ENCODE data around the gene NRXN3. TPM values are rescaled to one million over a fixed set of nuclear protein-coding genes. Genes with fewer than 3 reads are reported as not detected.

NRXN3 gene
- total RNA-seq, 1 donor from 2014 or later: 5.9 TPM

- TF ChIP-seq EZH2 (IDR thresholded peaks at IDR 0.05): no peak
- H3K4me3 ChIP-seq: no peak overlapping the region
- H3K4me1 Mint-ChIP-seq: peaks cover 9% of the 10 kb centered on the region
Observed at GRCh38 chr14:78840898-78841297, 670.7 kb downstream of the NRXN3 start.

GRCh38 chr14:78847801-78848200 lies 677.6 kb downstream of the NRXN3 start:
- no peak overlapping the region for H3K27ac Mint-ChIP-seq
- no peak for TF ChIP-seq EZH2phosphoT487 (IDR thresholded peaks at IDR 0.05)
- no peak for TF ChIP-seq EZH2 (IDR thresholded peaks at IDR 0.05)
- TF ChIP-seq CTCF (IDR thresholded peaks at IDR 0.05): no peak
- H3K4me2 ChIP-seq: no peak overlapping the region
- H3K27ac ChIP-seq: no peak overlapping the region
- H3K9me3 Mint-ChIP-seq: peaks cover 2% of the 10 kb centered on the region
- H3F3A ChIP-seq (ENCODE audit: low read depth): peaks cover 33% of the 10 kb centered on the region
- no peaks in the 10 kb centered on the region for H3K79me2 ChIP-seq (ENCODE audit: low read depth)
- H3K4me3 Mint-ChIP-seq: no peak overlapping the region
- H3K36me3 ChIP-seq: no peaks in the 10 kb centered on the region
- no peaks in the 10 kb centered on the region for H3K9me3 ChIP-seq (ENCODE audit: low read depth)
- no peak overlapping the region for H3K9ac ChIP-seq
- H3K27me3 ChIP-seq: no peaks in the 10 kb centered on the region
- H3K4me1 ChIP-seq: peaks cover 30% of the 10 kb centered on the region
- H3K27me3 Mint-ChIP-seq (ENCODE audit: insufficient read depth, low read depth): no peaks in the 10 kb centered on the region
- H2AFZ ChIP-seq (replicated peaks): no peak overlapping the region
- H3K4me3 ChIP-seq: no peak overlapping the region
- H4K20me1 ChIP-seq (ENCODE audit: low read depth): no peaks in the 10 kb centered on the region
- no peaks in the 10 kb centered on the region for H3K36me3 Mint-ChIP-seq
- no peak for DNase-seq (ENCODE audit: low spot score)
- H3K4me1 Mint-ChIP-seq: peaks cover 7% of the 10 kb centered on the region

More at GRCh38 chr14:78840898-78841297, 670.7 kb downstream of the NRXN3 start:
- Mint-ChIP-seq H3K27ac (no peak overlapping the region), H3K9me3 (peaks cover 5% of the 10 kb centered on the region), H3K36me3 (no peaks in the 10 kb centered on the region), H3K27me3 (ENCODE audit: insufficient read depth, low read depth) (peaks cover 2% of the 10 kb centered on the region), H3K4me3 (no peak overlapping the region)
- Histone ChIP-seq H3K27me3 (no peaks in the 10 kb centered on the region), H3F3A (ENCODE audit: low read depth) (no peaks in the 10 kb centered on the region), H3K4me2 (no peak overlapping the region), H3K4me1 (no peaks in the 10 kb centered on the region), H3K27ac (no peak overlapping the region), H3K79me2 (ENCODE audit: low read depth) (no peaks in the 10 kb centered on the region), H3K36me3 (no peaks in the 10 kb centered on the region), H3K9ac (no peak overlapping the region), H2AFZ (replicated peaks) (no peak overlapping the region), H4K20me1 (ENCODE audit: low read depth) (no peaks in the 10 kb centered on the region), H3K9me3 (ENCODE audit: low read depth) (no peaks in the 10 kb centered on the region)
- no peak for DNase-seq (ENCODE audit: low spot score)

GRCh38 chr14:78848234-78848820 lies 678.2 kb downstream of the NRXN3 start:
- H3K9ac ChIP-seq: no peak overlapping the region
- H3K9me3 Mint-ChIP-seq: no peaks in the 10 kb centered on the region
- peaks cover 30% of the 10 kb centered on the region for H3K4me1 ChIP-seq
- no peaks in the 10 kb centered on the region for H3K36me3 ChIP-seq
- H3K4me3 ChIP-seq: no peak overlapping the region
- no peak overlapping the region for H3K4me3 Mint-ChIP-seq
- H3K27me3 Mint-ChIP-seq (ENCODE audit: insufficient read depth, low read depth): no peaks in the 10 kb centered on the region
- H3K27ac Mint-ChIP-seq: no peak overlapping the region
- H3K9me3 ChIP-seq (ENCODE audit: low read depth): no peaks in the 10 kb centered on the region
- H4K20me1 ChIP-seq (ENCODE audit: low read depth): no peaks in the 10 kb centered on the region
- H3F3A ChIP-seq (ENCODE audit: low read depth): peaks cover 33% of the 10 kb centered on the region
- H3K27me3 ChIP-seq: no peaks in the 10 kb centered on the region
- H3K4me1 Mint-ChIP-seq: peaks cover 6% of the 10 kb centered on the region
- H2AFZ ChIP-seq (replicated peaks): no peak overlapping the region
- H3K27ac ChIP-seq: no peak overlapping the region
- TF ChIP-seq EZH2 (IDR thresholded peaks at IDR 0.05): no peak
- TF ChIP-seq CTCF (IDR thresholded peaks at IDR 0.05): peak; percentile 98
- no peak for TF ChIP-seq EZH2phosphoT487 (IDR thresholded peaks at IDR 0.05)
- H3K36me3 Mint-ChIP-seq: no peaks in the 10 kb centered on the region
- peak overlapping the region; percentile 65 for H3K4me2 ChIP-seq
- DNase-seq (ENCODE audit: low spot score): peak; percentile 81
- H3K79me2 ChIP-seq (ENCODE audit: low read depth): no peaks in the 10 kb centered on the region

- Histone ChIP-seq H2AFZ (replicated peaks) (no peak overlapping the region), H3K4me1 (peaks cover 30% of the 10 kb centered on the region), H3K79me2 (ENCODE audit: low read depth) (no peaks in the 10 kb centered on the region), H3K27me3 (no peaks in the 10 kb centered on the region), H3K27ac (peak overlapping the region; percentile 67), H4K20me1 (ENCODE audit: low read depth) (no peaks in the 10 kb centered on the region), H3K4me3 (peak overlapping the region; percentile 12), H3K36me3 (no peaks in the 10 kb centered on the region), H3K9ac (no peak overlapping the region), H3F3A (ENCODE audit: low read depth) (peaks cover 33% of the 10 kb centered on the region), H3K4me2 (peak overlapping the region; percentile 65), H3K9me3 (ENCODE audit: low read depth) (no peaks in the 10 kb centered on the region)
- H3K27ac Mint-ChIP-seq: no peak overlapping the region
- peaks cover 2% of the 10 kb centered on the region for H3K27me3 Mint-ChIP-seq (ENCODE audit: insufficient read depth, low read depth)
- no peaks in the 10 kb centered on the region for H3K36me3 Mint-ChIP-seq
- H3K4me1 Mint-ChIP-seq: peaks cover 6% of the 10 kb centered on the region
- TF ChIP-seq EZH2phosphoT487 (IDR thresholded peaks at IDR 0.05): no peak
- TF ChIP-seq EZH2 (IDR thresholded peaks at IDR 0.05): no peak
- TF ChIP-seq CTCF (IDR thresholded peaks at IDR 0.05): no peak
- no peaks in the 10 kb centered on the region for H3K9me3 Mint-ChIP-seq
- DNase-seq (ENCODE audit: low spot score): peak; percentile 10
- H3K4me3 Mint-ChIP-seq: no peak overlapping the region
Observed at GRCh38 chr14:78849952-78850351, 679.8 kb downstream of the NRXN3 start.
